ENCODE data around the gene ASZ1.

- 0 out of 6 replicates have a peak, but pooled peaks of 1 of the 3 experiments have one; percentile 9 for TF ChIP-seq CTCF (IDR thresholded peaks at IDR 0.05 in 2 of 3, conservative IDR thresholded peaks at IDR 0.05 in 1 of 3; ENCODE audit: borderline replicate concordance in 1 of 3, insufficient read depth in 1 of 3, low read depth in 2 of 3, low read length in 2 of 3)
- no peak for TF ChIP-seq SP1 (IDR thresholded peaks at IDR 0.05; ENCODE audit: low read depth)
- no peak for TF ChIP-seq JUND (IDR thresholded peaks at IDR 0.05)
- TF ChIP-seq POLR2A (IDR thresholded peaks at IDR 0.05; ENCODE audit: borderline replicate concordance, extremely low read depth, insufficient read depth, insufficient read length): no peak
- TF ChIP-seq ZFX (IDR thresholded peaks at IDR 0.05): no peak
- no peak for TF ChIP-seq REST (IDR thresholded peaks at IDR 0.05; ENCODE audit: low read depth)
- no peak for TF ChIP-seq ELF1 (IDR thresholded peaks at IDR 0.05; ENCODE audit: borderline replicate concordance, low read depth)
- no peak for TF ChIP-seq YY1 (IDR thresholded peaks at IDR 0.05; ENCODE audit: extremely low read depth, insufficient replicate concordance, low read depth, low read length)
- TF ChIP-seq EZH2phosphoT487 (IDR thresholded peaks at IDR 0.05; ENCODE audit: borderline replicate concordance): no peak
- TF ChIP-seq, protein P1, sequence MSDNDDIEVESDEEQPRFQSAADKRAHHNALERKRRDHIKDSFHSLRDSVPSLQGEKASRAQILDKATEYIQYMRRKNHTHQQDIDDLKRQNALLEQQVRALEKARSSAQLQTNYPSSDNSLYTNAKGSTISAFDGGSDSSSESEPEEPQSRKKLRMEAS (IDR thresholded peaks at IDR 0.05): no peak
- no peak for TF ChIP-seq EZH2 (IDR thresholded peaks at IDR 0.05)
- no peak for TF ChIP-seq POLR2AphosphoS5 (IDR thresholded peaks at IDR 0.05; ENCODE audit: low read depth, low read length)
Observed at GRCh38 chr7:117381362-117381761, 45.9 kb downstream of the ASZ1 start.

All from HCT116 (cell line).